Testis (tissue), 2 donors: ENCODE data around the gene WNT11.

Experiments used
- CTCF ChIP-seq, 3 experiments: fragments of 450-650 bp in 2 of 3; fragments of 200-600 bp in 1 of 3; sonication (generic) in 1 of 3; IDR thresholded peaks; one replicate each; pipeline ENCODE4 v1.5.1; 2016 to 2019; ENCODE audit warnings: antibody characterized with exemption in 3 of 3, mild to moderate bottlenecking in 2 of 3, moderate library complexity in 1 of 3
- POLR2A ChIP-seq: fragments of 450-650 bp; IDR thresholded peaks from one replicate; pipeline ENCODE4 v1.6.1; 2017; ENCODE audit warnings: antibody characterized with exemption, mild to moderate bottlenecking, moderate library complexity

GRCh38 chr11:76201672-76202412 lies 4.5 kb downstream of the WNT11 start:
- no peak for TF ChIP-seq CTCF (IDR thresholded peaks at IDR 0.05)
- TF ChIP-seq POLR2A, result no peak
